ENCODE data around the gene ARAP2. TPM values are rescaled to one million over a fixed set of nuclear protein-coding genes. Genes with fewer than 3 reads are reported as not detected.

The ARAP2 gene
- 57.1 TPM for total RNA-seq

- FAIRE-seq (no peak), DNase-seq (ENCODE audit: low spot score in 2 of 2) (peak; percentile 74 to 78)
Observed at GRCh38 chr4:36244257-36245082, at the start of gene ARAP2. Gene ARAP2 (minus strand): TSS chr4:36244514. CDS start chr4:36229486, 15,028 bp downstream.

GRCh38 chr4:36292556-36293188 is 48.4 kb upstream of the ARAP2 start:
- no peak for FAIRE-seq
- no peak for DNase-seq (ENCODE audit: low spot score in 2 of 2)

- FAIRE-seq = no peak
- DNase-seq (ENCODE audit: low spot score in 2 of 2) = no peak
Observed at GRCh38 chr4:36290641-36291040, 46.3 kb upstream of the ARAP2 start.

GRCh38 chr4:36288731-36289426 is 44.6 kb upstream of the ARAP2 start:
- FAIRE-seq = peak; percentile 70

GRCh38 chr4:36286481-36286871 is 42.2 kb upstream of the ARAP2 start:
- DNase-seq (ENCODE audit: low spot score in 2 of 2) = no peak
- no peak for FAIRE-seq

More at GRCh38 chr4:36288731-36289426, 44.6 kb upstream of the ARAP2 start:
- no peak for DNase-seq (ENCODE audit: low spot score in 2 of 2)

GRCh38 chr4:36285784-36286480 is 41.6 kb upstream of the ARAP2 start:
- FAIRE-seq (no peak), DNase-seq (ENCODE audit: low spot score in 2 of 2) (no peak)

GRCh38 chr4:36283912-36284465 is 39.7 kb upstream of the ARAP2 start:
- peak; percentile 26 for FAIRE-seq
- DNase-seq (ENCODE audit: low spot score in 2 of 2) = no peak

GRCh38 chr4:36282503-36283030 is 38.3 kb upstream of the ARAP2 start:
- FAIRE-seq (no peak), DNase-seq (ENCODE audit: low spot score in 2 of 2) (no peak)

GRCh38 chr4:36281384-36282106 is 37.2 kb upstream of the ARAP2 start, which contains the start of gene DTHD1:
Gene DTHD1 (plus strand): TSS chr4:36281616. CDS start chr4:36281759, 143 bp downstream.
- FAIRE-seq = no peak
- no peak for DNase-seq (ENCODE audit: low spot score in 2 of 2)

- FAIRE-seq (no peak), DNase-seq (ENCODE audit: low spot score in 2 of 2) (peak in 1 of 2 donors; percentile 12)
Observed at GRCh38 chr4:36280555-36280954, 36.2 kb upstream of the ARAP2 start.

GRCh38 chr4:36278789-36279188 is 34.5 kb upstream of the ARAP2 start:
- DNase-seq (ENCODE audit: low spot score in 2 of 2) (no peak), FAIRE-seq (no peak)

GRCh38 chr4:36277533-36277932 is 33.2 kb upstream of the ARAP2 start:
- DNase-seq (ENCODE audit: low spot score in 2 of 2) (no peak), FAIRE-seq (no peak)

- DNase-seq (ENCODE audit: low spot score in 2 of 2) (no peak), FAIRE-seq (no peak)
Observed at GRCh38 chr4:36274158-36274557, 29.8 kb upstream of the ARAP2 start.

GRCh38 chr4:36273276-36273675 is 29.0 kb upstream of the ARAP2 start:
- FAIRE-seq (no peak), DNase-seq (ENCODE audit: low spot score in 2 of 2) (no peak)

GRCh38 chr4:36269533-36270173 is 25.3 kb upstream of the ARAP2 start:
- FAIRE-seq (no peak), DNase-seq (ENCODE audit: low spot score in 2 of 2) (no peak)

- FAIRE-seq = no peak
- no peak for DNase-seq (ENCODE audit: low spot score in 2 of 2)
Observed at GRCh38 chr4:36269101-36269500, 24.8 kb upstream of the ARAP2 start.

GRCh38 chr4:36267486-36268268 is 23.4 kb upstream of the ARAP2 start:
- FAIRE-seq (no peak), DNase-seq (ENCODE audit: low spot score in 2 of 2) (no peak)

GRCh38 chr4:36264207-36264826 is 20.0 kb upstream of the ARAP2 start:
- no peak for FAIRE-seq
- no peak for DNase-seq (ENCODE audit: low spot score in 2 of 2)

All from frontal cortex (tissue), 4 donors.